ENCODE data around the gene TMEM43. TPM values are rescaled to one million over a fixed set of nuclear protein-coding genes. Genes with fewer than 3 reads are reported as not detected.

Gene TMEM43
- total and polyA plus RNA-seq, 2 of the 8 experiments (the other 6 are each of a cell fraction or from before 2014, with no cell fraction given): 27.0 to 33.7 TPM

GRCh38 chr3:14186854-14187458 is 62.1 kb downstream of the TMEM43 start:
- no peak overlapping the region for H2AFZ ChIP-seq (ENCODE audit: low read length)
- no peak overlapping the region for H2BK120ac ChIP-seq (replicated peaks; ENCODE audit: low read depth, low read length)
- no peak overlapping the region for H3K4me3 ChIP-seq (ENCODE audit: extremely low read depth in 1 of 4, insufficient read depth in 2 of 4, low read depth in 3 of 4, low read length in 4 of 4)
- H2BK15ac ChIP-seq (ENCODE audit: low read length): no peak overlapping the region
- H3K23ac ChIP-seq (ENCODE audit: insufficient read length): no peak overlapping the region
- H4K5ac ChIP-seq (ENCODE audit: insufficient read length, low read depth, low read length): no peak overlapping the region
- no peak overlapping the region for H2AK5ac ChIP-seq (ENCODE audit: low read depth, low read length)
- peaks cover 0 to 1% (median 0%) of the 10 kb centered on the region in 4 experiments; a peak in 1 of 7 replicates for H3K27me3 ChIP-seq (replicated peaks in 1 of 4; ENCODE audit: control insufficient read depth in 3 of 4, extremely low read depth in 1 of 4, insufficient read depth in 3 of 4, low read length in 3 of 4)
- H3K4ac ChIP-seq (replicated peaks; ENCODE audit: insufficient read length, low read depth, low read length): no peak overlapping the region
- no peak overlapping the region for H3K27ac ChIP-seq (ENCODE audit: low read depth, low read length)
- no peak overlapping the region for H4K8ac ChIP-seq (ENCODE audit: extremely low read depth, insufficient read depth, low read length)
- WGBS, 2 experiments (ENCODE audit: extremely low coverage in 1 of 2, insufficient coverage in 1 of 2, insufficient read length in 1 of 2, insufficient replicate concordance in 2 of 2, low coverage in 1 of 2, low lambda C conversion rate in 2 of 2, missing lambda C conversion rate in 1 of 2): 89% methylated on average over 5 of the region's 5 CpGs; no CpG with 5 or more reads in 1 of the 2 experiments
- H3K36me3 ChIP-seq (ENCODE audit: control insufficient read depth in 2 of 4, insufficient read depth in 4 of 4, low read length in 3 of 4): peaks cover 4 to 43% (median 20%) of the 10 kb centered on the region in 4 experiments; a peak in 7 of 8 replicates
- no peak overlapping the region for H3K4me2 ChIP-seq (ENCODE audit: insufficient read depth in 1 of 2, low read depth in 2 of 2, low read length in 2 of 2)
- H2BK20ac ChIP-seq (ENCODE audit: low read length): no peak overlapping the region
- no peak overlapping the region for H3K14ac ChIP-seq (ENCODE audit: insufficient read length)
- DNase-seq (ENCODE audit: low read depth in 1 of 2, low spot score in 2 of 2) (no peak), FAIRE-seq (no peak)
- no peaks in the 10 kb centered on the region for H3K23me2 ChIP-seq (ENCODE audit: low read depth, low read length)
- ChIA-PET CTCF (ENCODE audit: partially characterized antibody) (interaction anchor here (1.5 kb wide), 1 partner anchor 16 kb away, joined by 3 read pairs; no protein-coding TSS in a partner anchor), POLR2A (ENCODE audit: partially characterized antibody) (interaction anchor here (3.2 kb wide), 1 partner anchor 10 kb away, joined by 10 read pairs; no protein-coding TSS in a partner anchor)
- no peak overlapping the region for H3K9ac ChIP-seq (replicated peaks in 1 of 4; ENCODE audit: extremely low read depth in 1 of 4, low read depth in 3 of 4, low read length in 3 of 4)
- no peak overlapping the region for H3K18ac ChIP-seq (ENCODE audit: extremely low read depth, low read length)
- no peak overlapping the region for H4K91ac ChIP-seq (replicated peaks; ENCODE audit: insufficient read length, low read length)
- no peak overlapping the region for H3K56ac ChIP-seq (replicated peaks; ENCODE audit: insufficient read length, low read depth, low read length)
- H3K9me3 ChIP-seq (ENCODE audit: insufficient read depth in 2 of 2, low read depth in 1 of 2, low read length in 1 of 2): no peaks in the 10 kb centered on the region
- H4K20me1 ChIP-seq (replicated peaks in 1 of 2; ENCODE audit: control insufficient read depth in 1 of 2, insufficient read depth in 2 of 2, low read length in 2 of 2): peaks cover 0 to 2% of the 10 kb centered on the region in 2 experiments
- peaks cover 0 to 33% of the 10 kb centered on the region in 2 experiments; a peak in 3 of 4 replicates for H3K79me2 ChIP-seq (ENCODE audit: control insufficient read depth in 1 of 2, insufficient read depth in 2 of 2, low read length in 2 of 2)
- H3K79me1 ChIP-seq (ENCODE audit: low read depth, low read length): 0 out of 2 replicates have a peak, but pooled peaks cover 3% of the 10 kb centered on the region
- H3K4me1 ChIP-seq (replicated peaks in 1 of 4; ENCODE audit: control insufficient read depth in 3 of 4, insufficient read depth in 4 of 4, low read length in 3 of 4): no peaks in the 10 kb centered on the region
- no peak overlapping the region for H2BK5ac ChIP-seq (ENCODE audit: low read depth, low read length)
- no peak overlapping the region for H2BK12ac ChIP-seq (ENCODE audit: low read depth, low read length)
- TF ChIP-seq, protein P1, sequence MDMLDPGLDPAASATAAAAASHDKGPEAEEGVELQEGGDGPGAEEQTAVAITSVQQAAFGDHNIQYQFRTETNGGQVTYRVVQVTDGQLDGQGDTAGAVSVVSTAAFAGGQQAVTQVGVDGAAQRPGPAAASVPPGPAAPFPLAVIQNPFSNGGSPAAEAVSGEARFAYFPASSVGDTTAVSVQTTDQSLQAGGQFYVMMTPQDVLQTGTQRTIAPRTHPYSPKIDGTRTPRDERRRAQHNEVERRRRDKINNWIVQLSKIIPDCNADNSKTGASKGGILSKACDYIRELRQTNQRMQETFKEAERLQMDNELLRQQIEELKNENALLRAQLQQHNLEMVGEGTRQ (IDR thresholded peaks at IDR 0.05; ENCODE audit: low read length): no peak
- TF ChIP-seq RNF2 (IDR thresholded peaks at IDR 0.05; ENCODE audit: borderline replicate concordance, low read depth, low read length, missing control alignments, poor library complexity, severe bottlenecking) (no peak), CTBP2 (IDR thresholded peaks at IDR 0.05; ENCODE audit: borderline replicate concordance, insufficient read depth, insufficient read length, low read length) (no peak), BRCA1 (IDR thresholded peaks at IDR 0.05; ENCODE audit: low read depth, low read length) (no peak), CREB1 (IDR thresholded peaks at IDR 0.05) (no peak), CEBPB (IDR thresholded peaks at IDR 0.05; ENCODE audit: low read depth, low read length) (no peak), SIN3A (conservative IDR thresholded peaks at IDR 0.05 in 1 of 2, IDR thresholded peaks at IDR 0.05 in 1 of 2; ENCODE audit: low read depth in 1 of 2, low read length in 2 of 2) (no peak)
- TF ChIP-seq, protein P2, sequence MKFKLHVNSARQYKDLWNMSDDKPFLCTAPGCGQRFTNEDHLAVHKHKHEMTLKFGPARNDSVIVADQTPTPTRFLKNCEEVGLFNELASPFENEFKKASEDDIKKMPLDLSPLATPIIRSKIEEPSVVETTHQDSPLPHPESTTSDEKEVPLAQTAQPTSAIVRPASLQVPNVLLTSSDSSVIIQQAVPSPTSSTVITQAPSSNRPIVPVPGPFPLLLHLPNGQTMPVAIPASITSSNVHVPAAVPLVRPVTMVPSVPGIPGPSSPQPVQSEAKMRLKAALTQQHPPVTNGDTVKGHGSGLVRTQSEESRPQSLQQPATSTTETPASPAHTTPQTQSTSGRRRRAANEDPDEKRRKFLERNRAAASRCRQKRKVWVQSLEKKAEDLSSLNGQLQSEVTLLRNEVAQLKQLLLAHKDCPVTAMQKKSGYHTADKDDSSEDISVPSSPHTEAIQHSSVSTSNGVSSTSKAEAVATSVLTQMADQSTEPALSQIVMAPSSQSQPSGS (IDR thresholded peaks at IDR 0.05; ENCODE audit: low read length): no peak
